OCI-LY1 (cell line): ENCODE data around the gene LMBR1.

Experiments
- CTCF ChIP-seq: fragments of 200-600 bp; sonication (generic), shearing (Covaris generic); IDR thresholded peaks from 2 replicates; pipeline ENCODE4 v1.5.1; 2017; ENCODE audit warnings: mild to moderate bottlenecking, antibody characterized with exemption, low read length, moderate library complexity, mixed read lengths
- EZH2 ChIP-seq: fragments of 200-600 bp; sonication (generic), shearing (Covaris generic); IDR thresholded peaks from 2 replicates; pipeline ENCODE4 v1.8.0; 2017; ENCODE audit warnings: borderline replicate concordance, mixed run types, mild to moderate bottlenecking, antibody characterized with exemption, low read length, moderate library complexity, mixed read lengths

DNA sequence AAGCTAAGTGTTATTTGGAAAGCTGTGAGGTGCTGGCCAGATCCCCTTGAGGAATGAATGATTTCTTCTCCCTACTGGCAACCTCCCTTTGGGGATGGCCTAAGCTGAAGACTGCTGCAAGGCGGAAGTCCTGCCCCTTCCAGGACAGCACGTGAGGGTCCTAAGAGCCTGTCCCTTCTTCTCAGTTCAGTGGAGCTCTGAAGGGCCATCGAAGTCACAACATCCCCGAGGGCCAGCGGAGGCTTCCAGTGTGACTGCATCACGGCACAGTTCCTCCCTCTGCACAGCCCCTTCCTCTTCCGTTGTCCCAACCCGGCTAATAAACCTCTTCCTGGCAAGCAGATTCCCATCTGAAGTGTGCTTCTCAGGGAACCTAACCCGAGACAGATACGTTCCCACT lies 208.7 kb downstream of the LMBR1 start:
- TF ChIP-seq CTCF (no peak), EZH2 (no peak)
